HEK293 (cell line): ENCODE results near the gene SLC12A8.

Source experiments
- CTCF ChIA-PET: fragments of 350-600 bp; formaldehyde crosslinking; extraction: SDS; loops from one replicate; lab custom pipeline; 2021; ENCODE audit warnings: antibody characterized with exemption; lab: Yijun Ruan, JAX
- POLR2A ChIA-PET: fragments of 300-600 bp; formaldehyde crosslinking; extraction: SDS; loops from one replicate; lab custom pipeline; 2020; ENCODE audit warnings: antibody characterized with exemption, inconsistent platforms; lab: Yijun Ruan, JAX
- H3K27ac ChIP-seq: fragments of 200-500 bp; sonication (Bioruptor generic); 2 replicates; pipeline ENCODE4 v1.5.1; 2014; ENCODE audit warnings: low read depth, low read length, control low read depth, inconsistent platforms; ENCODE audit errors: extremely low read depth
- H3K36me3 ChIP-seq, 2 experiments: fragments of 200-500 bp in 1 of 2; sonication (Bioruptor generic) in 1 of 2; 1 replicate in 1 of 2; 2 replicates in 1 of 2; pipeline ENCODE4 v1.5.1; 2014 to 2017; ENCODE audit warnings: inconsistent platforms in 2 of 2, low read length in 2 of 2; ENCODE audit not compliant: control insufficient read depth in 2 of 2, insufficient read depth in 1 of 2
- H3K4me1 ChIP-seq: fragments of 200-500 bp; sonication (Bioruptor generic); 2 replicates; pipeline ENCODE4 v1.5.1; 2014; ENCODE audit warnings: mild to moderate bottlenecking, low read length, inconsistent platforms; ENCODE audit not compliant: control insufficient read depth, insufficient read depth
- H3K4me3 ChIP-seq: 2 replicates; pipeline ENCODE4 v1.5.1; 2011; ENCODE audit warnings: low read depth, mild to moderate bottlenecking, control low read depth, low read length, moderate library complexity
- H3K9me3 ChIP-seq: fragments of 200-500 bp; sonication (Bioruptor generic); 2 replicates; pipeline ENCODE4 v1.5.1; 2014; ENCODE audit warnings: low read depth, low read length, inconsistent platforms; ENCODE audit not compliant: control insufficient read depth, insufficient read depth
- CTCF ChIP-seq: fragments of 450-650 bp; formaldehyde crosslinking; IDR thresholded peaks from 2 replicates; pipeline ENCODE4 v1.5.1; 2016; ENCODE audit warnings: missing biosample characterization, missing genetic modification characterization
- PATZ1 ChIP-seq: fragments of 450-650 bp; formaldehyde crosslinking; IDR thresholded peaks from 2 replicates; pipeline ENCODE4 v1.5.1; 2016; ENCODE audit warnings: missing biosample characterization, missing genetic modification characterization
- YY2 ChIP-seq: fragments of 450-650 bp; formaldehyde crosslinking; IDR thresholded peaks from 2 replicates; pipeline ENCODE4 v1.5.1; 2016; ENCODE audit warnings: missing biosample characterization, missing genetic modification characterization
- ZBTB44 ChIP-seq: fragments of 450-650 bp; IDR thresholded peaks from 2 replicates; pipeline ENCODE4 v1.5.1; 2018; ENCODE audit warnings: missing biosample characterization, mild to moderate bottlenecking, missing genetic modification characterization
- ZBTB7A ChIP-seq: fragments of 450-650 bp; formaldehyde crosslinking; IDR thresholded peaks from 2 replicates; pipeline ENCODE4 v1.5.1; 2016; ENCODE audit warnings: low read depth, missing biosample characterization, missing genetic modification characterization
- ZFP41 ChIP-seq: fragments of 450-650 bp; formaldehyde crosslinking; IDR thresholded peaks from 2 replicates; pipeline ENCODE4 v1.5.1; 2016; ENCODE audit warnings: missing biosample characterization, missing genetic modification characterization, borderline replicate concordance
- ZFP69B ChIP-seq: fragments of 450-650 bp; formaldehyde crosslinking; IDR thresholded peaks from 2 replicates; pipeline ENCODE4 v1.5.1; 2016; ENCODE audit warnings: missing biosample characterization, missing genetic modification characterization
- ZNF133 ChIP-seq: fragments of 450-650 bp; formaldehyde crosslinking; IDR thresholded peaks from 2 replicates; pipeline ENCODE4 v1.5.1; 2016; ENCODE audit warnings: missing biosample characterization, missing genetic modification characterization
- ZNF2 ChIP-seq: fragments of 450-650 bp; formaldehyde crosslinking; IDR thresholded peaks from 2 replicates; pipeline ENCODE4 v1.5.1; 2016; ENCODE audit warnings: missing biosample characterization, missing genetic modification characterization
- ZNF274 ChIP-seq, 2 experiments: fragments of 200-500 bp in 1 of 2; fragments of 450-650 bp in 1 of 2; sonication (Bioruptor generic) in 1 of 2; formaldehyde crosslinking in 1 of 2; IDR thresholded peaks; 2 replicates each; pipeline versions ENCODE4 v1.5.1 to v1.6.1; 2014 to 2016; ENCODE audit warnings: borderline replicate concordance in 1 of 2, inconsistent platforms in 1 of 2, low read length in 1 of 2, missing biosample characterization in 1 of 2, missing genetic modification characterization in 1 of 2
- ZNF391 ChIP-seq: fragments of 450-650 bp; formaldehyde crosslinking; IDR thresholded peaks from 2 replicates; pipeline ENCODE4 v1.5.1; 2016; ENCODE audit warnings: low read depth, missing biosample characterization, missing genetic modification characterization, borderline replicate concordance
- ZNF423 ChIP-seq: fragments of 450-650 bp; formaldehyde crosslinking; IDR thresholded peaks from 2 replicates; pipeline ENCODE4 v1.5.1; 2016; ENCODE audit warnings: missing biosample characterization, missing genetic modification characterization
- ZNF529 ChIP-seq: fragments of 450-650 bp; formaldehyde crosslinking; IDR thresholded peaks from 2 replicates; pipeline ENCODE4 v1.5.1; 2017; ENCODE audit warnings: missing genetic modification characterization, missing biosample characterization; ENCODE audit not compliant: insufficient replicate concordance
- ZNF585B ChIP-seq: fragments of 450-650 bp; formaldehyde crosslinking; IDR thresholded peaks from 2 replicates; pipeline ENCODE4 v1.5.1; 2016; ENCODE audit warnings: missing biosample characterization, missing genetic modification characterization
- ZNF600 ChIP-seq: fragments of 450-650 bp; formaldehyde crosslinking; IDR thresholded peaks from 2 replicates; pipeline ENCODE4 v1.5.1; 2016; ENCODE audit warnings: missing biosample characterization, missing genetic modification characterization
- ZNF677 ChIP-seq: fragments of 450-650 bp; IDR thresholded peaks from 2 replicates; pipeline ENCODE4 v1.5.0; 2018; ENCODE audit warnings: missing biosample characterization, mild to moderate bottlenecking, missing genetic modification characterization, moderate library complexity
- ZNF701 ChIP-seq: fragments of 450-650 bp; formaldehyde crosslinking; IDR thresholded peaks from 2 replicates; pipeline ENCODE4 v1.5.1; 2016; ENCODE audit warnings: missing biosample characterization, missing genetic modification characterization
- ZNF791 ChIP-seq: fragments of 450-650 bp; formaldehyde crosslinking; IDR thresholded peaks from 2 replicates; pipeline ENCODE4 v1.5.1; 2016; ENCODE audit warnings: missing biosample characterization, missing genetic modification characterization
- ZSCAN18 ChIP-seq: fragments of 450-650 bp; formaldehyde crosslinking; IDR thresholded peaks from 2 replicates; pipeline ENCODE4 v1.5.1; 2016; ENCODE audit warnings: missing biosample characterization, missing genetic modification characterization

SLC12A8 gene

GRCh38 chr3:125186800-125187598 lies 25.5 kb downstream of the SLC12A8 start:
- TF ChIP-seq ZNF701 (no peak), CTCF (tag by site-specific recombination) (no peak), ZNF677 (tag by site-specific recombination) (no peak), ZNF274 (IDR thresholded peaks at IDR 0.05; ENCODE audit: low read length) (no peak), ZNF274 (tag by site-specific recombination; IDR thresholded peaks at IDR 0.05; ENCODE audit: borderline replicate concordance) (no peak), ZNF529 (tag by site-specific recombination) (no peak), YY2 (tag by site-specific recombination) (no peak), ZNF391 (tag by site-specific recombination) (no peak), ZSCAN18 (tag by site-specific recombination) (no peak), ZNF423 (tag by site-specific recombination) (no peak), ZBTB7A (no peak), ZNF585B (no peak), ZFP41 (tag by site-specific recombination) (no peak), PATZ1 (tag by site-specific recombination) (no peak), ZNF133 (tag by site-specific recombination) (no peak), ZFP69B (tag by site-specific recombination) (no peak), ZNF600 (tag by site-specific recombination) (no peak), ZNF791 (tag by site-specific recombination) (no peak), ZBTB44 (tag by site-specific recombination) (no peak), ZNF2 (no peak)
- TF ChIP-seq, all 188 proteins: peak for 0
- no peak overlapping the region for H3K4me3 ChIP-seq
- POLR2A ChIA-PET: no interaction called here
- CTCF ChIA-PET: no interaction called here
- no peak overlapping the region for H3K27ac ChIP-seq
- H3K36me3 ChIP-seq: no peaks in the 10 kb centered on the region
- H3K4me1 ChIP-seq: no peaks in the 10 kb centered on the region
- no peaks in the 10 kb centered on the region for H3K9me3 ChIP-seq
